Gastroesophageal sphincter (tissue), 3 donors: ENCODE results near the gene NLRC3.

Source experiments
- CTCF ChIP-seq, 4 experiments: fragments of 200-600 bp in 2 of 4; fragments of 450-650 bp in 2 of 4; sonication (generic) in 1 of 4; IDR thresholded peaks; one replicate each; pipeline ENCODE4 v1.5.1; 2017 to 2019; ENCODE audit warnings: antibody characterized with exemption in 4 of 4, mild to moderate bottlenecking in 2 of 4, moderate library complexity in 2 of 4
- EP300 ChIP-seq: sonication (generic); formaldehyde crosslinking; IDR thresholded peaks from one replicate; pipeline ENCODE4 v1.6.1; 2017; ENCODE audit warnings: antibody characterized with exemption, mild to moderate bottlenecking
- POLR2A ChIP-seq, 2 donors: fragments of 450-650 bp; IDR thresholded peaks; one replicate each; pipeline ENCODE4 v1.6.1; 2017; ENCODE audit warnings: antibody characterized with exemption in 2 of 2, mild to moderate bottlenecking in 2 of 2, moderate library complexity in 1 of 2
- POLR2AphosphoS5 ChIP-seq: sonication (generic); formaldehyde crosslinking; IDR thresholded peaks from one replicate; pipeline ENCODE4 v1.6.1; 2017; ENCODE audit warnings: antibody characterized with exemption

DNA sequence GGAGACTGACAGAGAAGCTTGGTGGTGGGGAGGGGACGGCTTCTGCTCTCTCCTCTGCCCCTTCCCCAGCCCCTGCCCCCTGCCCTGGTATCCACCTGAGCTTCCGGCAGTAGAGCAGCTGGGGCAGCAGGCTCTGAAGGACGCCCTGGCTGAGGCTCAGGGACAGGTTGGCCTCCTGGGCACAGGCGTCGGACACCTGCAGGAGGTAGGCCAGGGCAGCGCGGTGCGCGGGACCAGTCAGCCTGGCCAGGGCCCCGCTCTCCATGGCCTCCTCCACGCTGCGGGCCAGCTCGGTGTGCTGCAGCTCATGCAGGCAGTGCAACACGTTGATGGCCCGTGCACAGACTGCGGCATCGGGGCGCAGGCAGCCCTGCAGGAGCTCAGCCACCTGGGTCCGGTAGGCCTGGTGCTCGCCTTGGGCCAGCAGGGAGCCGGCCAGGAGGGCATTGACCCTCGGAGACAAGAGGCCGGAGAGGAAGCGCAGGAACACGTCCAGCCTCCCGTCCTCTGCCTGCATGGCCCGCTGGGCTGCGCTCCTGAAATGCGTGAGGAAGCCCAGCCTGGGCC, 14.2 kb downstream of the NLRC3 start:
- TF ChIP-seq POLR2AphosphoS5 (no peak), CTCF (IDR thresholded peaks at IDR 0.05) (no peak), POLR2A (IDR thresholded peaks at IDR 0.05) (no peak), EP300 (no peak)
